Dendritic cell treated with granulocyte-macrophage colony-stimulating factor and Interleukin-4, amounts not matched to agents 40 ng/mL and 50 ng/mL, for 4 days (primary cell): ENCODE results near the gene WNT3A.

Experiments used
- H3K27ac Mint-ChIP-seq: one replicate; pipeline ENCODE4 v1.8.0; 2022; ENCODE audit warnings: mild to moderate bottlenecking, mixed read lengths
- H3K27me3 Mint-ChIP-seq: one replicate; pipeline ENCODE4 v1.8.0; 2022; ENCODE audit warnings: mild to moderate bottlenecking, mixed read lengths
- H3K36me3 Mint-ChIP-seq: one replicate; pipeline ENCODE4 v1.8.0; 2022; ENCODE audit warnings: low read depth, mixed read lengths
- H3K4me1 Mint-ChIP-seq: one replicate; pipeline ENCODE4 v1.8.0; 2022; ENCODE audit warnings: low read depth, mixed read lengths
- H3K4me3 Mint-ChIP-seq: one replicate; pipeline ENCODE4 v1.8.0; 2022; ENCODE audit warnings: mild to moderate bottlenecking, moderate library complexity, mixed read lengths
- H3K9me3 Mint-ChIP-seq: one replicate; pipeline ENCODE4 v1.8.0; 2022; ENCODE audit warnings: mixed read lengths
- intact Hi-C: fragments of 100-400 bp; cut with micrococcal nuclease; formaldehyde crosslinking; loops from one replicate; pipeline ENCODE4 v1.15.0; 2022

The WNT3A gene

DNA sequence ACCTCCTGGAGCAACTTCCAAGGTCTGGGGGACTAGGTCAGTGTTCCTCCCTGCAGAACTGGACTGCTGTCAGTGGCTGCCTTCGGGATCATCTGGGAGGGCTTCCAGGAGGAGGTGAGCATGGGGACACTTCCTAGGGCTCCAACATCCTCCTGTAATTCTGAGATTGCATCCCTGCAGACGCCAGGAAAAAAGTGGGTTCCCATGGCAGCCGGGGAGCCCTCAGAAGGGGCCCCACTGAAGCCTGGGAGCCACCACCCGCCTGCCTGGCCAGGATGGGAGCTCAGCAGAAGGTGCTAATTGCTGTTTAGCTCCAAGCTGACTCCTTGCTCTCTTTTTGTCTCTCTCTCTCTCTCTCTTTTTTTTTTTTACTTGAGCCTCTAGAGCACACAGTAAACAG, 59.6 kb downstream of the WNT3A start:
- Mint-ChIP-seq H3K4me1 (no peaks in the 10 kb centered on the region), H3K36me3 (no peaks in the 10 kb centered on the region), H3K27me3 (peaks cover 47% of the 10 kb centered on the region), H3K27ac (no peak overlapping the region), H3K9me3 (no peaks in the 10 kb centered on the region), H3K4me3 (no peak overlapping the region)
- intact Hi-C loops: no loop called here

DNA sequence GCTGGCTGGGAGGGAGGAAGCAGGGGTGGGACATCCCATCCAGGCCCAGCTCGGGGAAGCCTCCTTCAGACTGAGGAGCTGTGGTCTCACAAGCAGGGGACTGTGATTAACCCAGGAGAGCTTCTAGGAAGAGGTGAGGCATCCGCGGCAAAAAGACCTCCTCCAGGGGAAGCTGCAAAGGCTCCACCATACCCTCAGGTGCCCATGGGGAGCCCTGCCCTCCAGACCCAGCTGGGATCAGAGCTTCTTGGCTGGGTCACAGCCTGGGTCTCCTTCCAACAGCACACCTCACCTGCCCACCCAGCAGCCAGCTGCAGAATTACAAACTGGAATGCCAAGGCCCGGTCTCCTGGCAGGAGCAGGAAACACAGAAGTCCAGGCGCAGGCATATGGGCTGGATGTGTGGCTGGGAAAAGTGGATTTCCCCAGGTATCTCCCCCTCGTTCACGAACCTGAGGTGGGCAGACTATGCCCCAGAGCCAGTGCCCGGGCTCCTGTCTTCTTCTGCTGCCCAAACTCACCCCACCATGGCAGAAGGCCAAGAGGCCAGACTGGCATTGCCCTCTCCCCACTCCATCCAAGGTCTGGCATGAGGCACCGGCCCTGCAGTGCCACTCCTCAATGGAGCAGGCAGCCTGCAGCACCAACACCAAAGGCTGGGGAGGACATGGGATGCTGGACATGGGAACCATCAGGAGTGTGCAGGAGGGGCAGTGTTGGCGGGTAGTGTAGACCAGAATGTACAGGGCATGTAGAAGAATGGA, 60.3 kb downstream of the WNT3A start:
- no peaks in the 10 kb centered on the region for H3K4me1 Mint-ChIP-seq
- intact Hi-C loops: no loop called here
- H3K4me3 Mint-ChIP-seq: no peak overlapping the region
- no peak overlapping the region for H3K27ac Mint-ChIP-seq
- peaks cover 43% of the 10 kb centered on the region for H3K27me3 Mint-ChIP-seq
- H3K9me3 Mint-ChIP-seq: no peaks in the 10 kb centered on the region
- no peaks in the 10 kb centered on the region for H3K36me3 Mint-ChIP-seq

- Mint-ChIP-seq H3K9me3 (no peaks in the 10 kb centered on the region), H3K36me3 (no peaks in the 10 kb centered on the region), H3K4me3 (no peak overlapping the region), H3K27me3 (peaks cover 44% of the 10 kb centered on the region), H3K27ac (no peak overlapping the region), H3K4me1 (no peaks in the 10 kb centered on the region)
- intact Hi-C loops: no loop called here
Measured at GRCh38 chr1:228068359-228068758, 61.6 kb downstream of the WNT3A start.

- Mint-ChIP-seq H3K4me1 (no peaks in the 10 kb centered on the region), H3K9me3 (no peaks in the 10 kb centered on the region), H3K36me3 (no peaks in the 10 kb centered on the region), H3K27me3 (peaks cover 49% of the 10 kb centered on the region), H3K4me3 (no peak overlapping the region), H3K27ac (no peak overlapping the region)
- intact Hi-C loops: loop anchor here (10.0 kb wide), 1 partner anchor 75 kb away; no protein-coding TSS in a partner anchor
Measured at GRCh38 chr1:228070173-228070572, 63.4 kb downstream of the WNT3A start.

DNA sequence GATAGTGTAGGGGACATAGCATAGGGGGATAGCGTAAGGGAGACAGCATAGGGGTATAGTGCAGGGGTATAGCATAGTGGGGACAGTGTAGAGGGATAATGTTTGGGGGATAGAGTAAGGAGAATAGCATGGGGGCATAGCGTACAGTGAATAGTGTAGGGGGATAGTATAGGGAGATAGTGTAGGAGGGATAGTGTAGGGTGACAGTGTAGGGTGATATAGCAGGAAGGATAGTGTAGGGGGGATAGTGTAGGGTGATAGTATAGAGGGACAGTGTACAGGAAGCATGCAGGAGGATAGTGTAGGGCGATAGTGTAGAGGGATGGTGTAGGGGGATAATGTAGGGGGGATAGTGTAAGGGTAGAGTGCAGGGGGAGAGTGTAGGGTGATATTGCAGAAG, 64.1 kb downstream of the WNT3A start:
- Mint-ChIP-seq H3K27me3 (peaks cover 50% of the 10 kb centered on the region), H3K36me3 (no peaks in the 10 kb centered on the region), H3K4me1 (no peaks in the 10 kb centered on the region), H3K27ac (no peak overlapping the region), H3K4me3 (no peak overlapping the region), H3K9me3 (no peaks in the 10 kb centered on the region)
- intact Hi-C loops: loop anchor here (10.0 kb wide), 1 partner anchor 76 kb away; no protein-coding TSS in a partner anchor

GRCh38 chr1:228071839-228072657, 65.2 kb downstream of the WNT3A start:
- H3K27ac Mint-ChIP-seq: no peak overlapping the region
- H3K4me3 Mint-ChIP-seq: no peak overlapping the region
- no peaks in the 10 kb centered on the region for H3K4me1 Mint-ChIP-seq
- intact Hi-C loops: loop anchor here (10.0 kb wide), 1 partner anchor 77 kb away; no protein-coding TSS in a partner anchor
- H3K36me3 Mint-ChIP-seq: no peaks in the 10 kb centered on the region
- H3K9me3 Mint-ChIP-seq: no peaks in the 10 kb centered on the region
- peaks cover 42% of the 10 kb centered on the region for H3K27me3 Mint-ChIP-seq

GRCh38 chr1:228072658-228073043, 65.9 kb downstream of the WNT3A start:
- H3K9me3 Mint-ChIP-seq: no peaks in the 10 kb centered on the region
- H3K4me1 Mint-ChIP-seq: no peaks in the 10 kb centered on the region
- H3K4me3 Mint-ChIP-seq: no peak overlapping the region
- peaks cover 41% of the 10 kb centered on the region for H3K27me3 Mint-ChIP-seq
- no peaks in the 10 kb centered on the region for H3K36me3 Mint-ChIP-seq
- intact Hi-C loops: loop anchor here (10.0 kb wide), 1 partner anchor 78 kb away; no protein-coding TSS in a partner anchor
- no peak overlapping the region for H3K27ac Mint-ChIP-seq

- Mint-ChIP-seq H3K27me3 (peaks cover 41% of the 10 kb centered on the region), H3K4me1 (no peaks in the 10 kb centered on the region), H3K4me3 (no peak overlapping the region), H3K9me3 (no peaks in the 10 kb centered on the region), H3K27ac (no peak overlapping the region), H3K36me3 (no peaks in the 10 kb centered on the region)
- intact Hi-C loops: loop anchor here (10.0 kb wide), 1 partner anchor 78 kb away; no protein-coding TSS in a partner anchor
Measured at GRCh38 chr1:228073061-228073856, 66.5 kb downstream of the WNT3A start.

- peaks cover 5% of the 10 kb centered on the region for H3K4me1 Mint-ChIP-seq
- peaks cover 39% of the 10 kb centered on the region for H3K27me3 Mint-ChIP-seq
- H3K4me3 Mint-ChIP-seq: no peak overlapping the region
- intact Hi-C loops: loop anchor here (10.0 kb wide), 1 partner anchor 79 kb away; no protein-coding TSS in a partner anchor
- no peaks in the 10 kb centered on the region for H3K9me3 Mint-ChIP-seq
- no peaks in the 10 kb centered on the region for H3K36me3 Mint-ChIP-seq
- H3K27ac Mint-ChIP-seq: no peak overlapping the region
Measured at GRCh38 chr1:228073857-228074545, 67.2 kb downstream of the WNT3A start.

DNA sequence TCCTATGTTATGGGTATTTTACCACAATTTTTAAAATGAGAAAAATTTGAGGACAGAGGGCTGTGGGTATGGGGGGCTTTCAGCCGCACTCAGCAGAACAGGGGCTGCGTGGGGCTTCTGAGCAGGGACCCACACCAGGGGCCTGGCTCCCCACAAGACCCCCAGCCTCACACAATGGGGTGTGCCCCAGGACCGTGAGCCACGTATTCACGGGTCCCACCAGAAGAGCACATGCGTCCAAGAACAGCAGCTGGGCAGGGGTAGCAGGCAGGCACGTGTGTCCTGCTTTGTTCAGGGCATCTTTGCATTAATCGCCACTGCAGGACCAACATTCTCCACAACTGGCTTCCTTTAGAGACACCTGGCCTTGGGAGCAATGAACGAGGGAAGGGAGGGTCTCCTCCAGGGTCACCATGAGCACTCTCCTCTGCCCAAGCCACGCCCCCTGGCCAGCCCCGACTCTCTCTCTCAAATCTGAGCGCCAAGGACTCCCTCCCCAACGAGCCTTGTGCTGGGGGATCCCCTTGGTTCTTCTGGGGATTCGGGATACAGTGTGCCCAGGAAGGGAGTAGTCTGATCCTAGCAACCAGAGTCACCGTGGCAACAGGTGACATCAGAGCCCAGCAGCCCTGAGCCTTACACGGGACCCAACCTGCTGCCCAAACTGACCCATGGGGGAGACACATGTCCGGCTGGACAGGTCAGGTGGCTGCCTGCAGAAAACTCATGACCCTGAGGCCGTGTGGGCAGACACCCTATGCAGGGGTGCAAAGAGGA, 68.3 kb downstream of the WNT3A start:
- intact Hi-C loops: loop anchor here (10.0 kb wide), 1 partner anchor 80 kb away; no protein-coding TSS in a partner anchor
- Mint-ChIP-seq H3K36me3 (no peaks in the 10 kb centered on the region), H3K4me1 (peaks cover 11% of the 10 kb centered on the region), H3K9me3 (no peaks in the 10 kb centered on the region), H3K27me3 (peaks cover 37% of the 10 kb centered on the region), H3K4me3 (no peak overlapping the region), H3K27ac (no peak overlapping the region)

DNA sequence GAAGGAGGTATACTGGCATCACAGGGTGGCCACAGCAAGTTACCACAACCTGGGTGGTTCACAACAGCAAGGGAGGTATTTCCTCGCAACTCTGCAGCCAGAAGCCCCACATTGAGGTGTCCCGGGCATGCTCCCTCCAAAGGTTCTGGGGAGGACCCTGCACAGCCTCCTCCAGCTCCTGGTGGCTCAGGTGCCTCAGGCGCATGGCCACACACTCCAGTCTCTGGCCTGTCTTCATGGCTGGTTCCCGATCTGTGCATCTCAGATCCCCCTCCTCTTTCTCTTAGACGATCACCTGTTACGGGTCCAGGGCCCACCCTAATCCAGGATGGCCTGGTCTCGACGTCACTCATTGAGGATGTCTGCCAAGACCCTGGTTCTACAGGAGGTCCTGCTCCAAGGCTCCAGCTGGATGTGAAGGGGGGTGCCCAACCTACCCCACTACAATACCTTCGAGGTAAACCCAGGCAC, 69.0 kb downstream of the WNT3A start:
- Mint-ChIP-seq H3K4me3 (no peak overlapping the region), H3K36me3 (no peaks in the 10 kb centered on the region), H3K27ac (no peak overlapping the region), H3K4me1 (peaks cover 13% of the 10 kb centered on the region), H3K27me3 (peaks cover 34% of the 10 kb centered on the region), H3K9me3 (no peaks in the 10 kb centered on the region)
- intact Hi-C loops: loop anchor here (10.0 kb wide), 1 partner anchor 81 kb away; no protein-coding TSS in a partner anchor

GRCh38 chr1:228076796-228077430, 70.1 kb downstream of the WNT3A start:
- intact Hi-C loops: loop anchor here (10.0 kb wide), 1 partner anchor 82 kb away; no protein-coding TSS in a partner anchor
- Mint-ChIP-seq H3K27ac (no peak overlapping the region), H3K9me3 (no peaks in the 10 kb centered on the region), H3K36me3 (no peaks in the 10 kb centered on the region), H3K4me3 (no peak overlapping the region), H3K27me3 (peaks cover 27% of the 10 kb centered on the region), H3K4me1 (peaks cover 23% of the 10 kb centered on the region)
